Right lobe of liver (tissue), 4 donors: ENCODE results near the gene LSMEM2.

Experiments
- CTCF ChIP-seq, 4 donors: fragments of 200-600 bp in 3 of 4; fragments of 450-650 bp in 1 of 4; IDR thresholded peaks; one replicate each; pipeline versions ENCODE4 v1.5.1 to v1.8.0; 2016 to 2022; ENCODE audit warnings: antibody characterized with exemption in 4 of 4, mild to moderate bottlenecking in 2 of 4
- POLR2A ChIP-seq: fragments of 450-650 bp; IDR thresholded peaks from one replicate; pipeline ENCODE4 v1.6.1; 2017; ENCODE audit warnings: antibody characterized with exemption, mild to moderate bottlenecking
- donor health status: DM: no; HTN: no; CAD: no.
- donor health status: DM: no; HTN: no; CAD: no.
- donor health status: DM: no; HTN: yes; CAD: no.

DNA sequence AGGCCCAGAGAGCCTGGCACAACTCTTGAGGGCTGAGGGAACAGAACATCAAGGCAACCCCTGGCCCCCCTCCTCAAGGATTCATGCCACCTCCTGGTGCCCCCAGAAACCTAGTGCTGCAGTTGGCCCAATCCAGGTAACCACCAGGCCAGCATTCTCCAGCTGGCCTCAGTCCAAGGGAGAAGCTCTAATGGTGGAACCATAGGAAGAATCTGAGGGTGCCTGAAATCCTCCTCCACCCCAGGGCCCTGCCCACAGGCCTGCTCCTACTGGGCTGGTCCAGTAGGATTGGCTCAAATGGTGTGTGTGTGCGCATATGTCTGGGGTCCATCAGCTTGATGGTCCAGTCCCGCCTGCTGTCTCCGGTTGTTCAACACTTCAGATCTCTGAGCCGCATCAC, 35.9 kb downstream of the LSMEM2 start:
- TF ChIP-seq CTCF (IDR thresholded peaks at IDR 0.05) (no peak), POLR2A (no peak)
